Tibial artery (tissue), 4 donors: ENCODE results near the gene TREML1.

Experiments used
- DNase-seq, 2 donors: peaks; one replicate each; pipeline ENCODE4 v3.0.0-alpha.2; 2019
- H3K27ac ChIP-seq, 2 donors: fragments of 200-600 bp; sonication (generic) in 1 of 2; 1 replicate in 1 of 2; 2 replicates in 1 of 2; pipeline ENCODE4 v1.5.1; 2018 to 2019; ENCODE audit warnings: mild to moderate bottlenecking in 1 of 2
- H3K27me3 ChIP-seq, 2 donors: fragments of 200-600 bp; sonication (generic) in 1 of 2; one replicate each; pipeline versions ENCODE4 v1.5.1 to v1.6.0; 2016 to 2019
- H3K36me3 ChIP-seq, 3 donors: fragments of 200-600 bp; sonication (generic) in 2 of 3; one replicate each; pipeline ENCODE4 v1.5.1; 2016 to 2019; ENCODE audit warnings: mild to moderate bottlenecking in 2 of 3
- H3K4me1 ChIP-seq, 4 donors: fragments of 200-600 bp; sonication (generic) in 2 of 4; 1 replicate in 3 of 4; 2 replicates in 1 of 4; pipeline ENCODE4 v1.5.1; 2016 to 2019
- H3K4me3 ChIP-seq, 2 donors: fragments of 200-600 bp; sonication (generic) in 1 of 2; 1 replicate in 1 of 2; 2 replicates in 1 of 2; pipeline ENCODE4 v1.5.1; 2018 to 2019; ENCODE audit warnings: mild to moderate bottlenecking in 2 of 2
- H3K9me3 ChIP-seq, 3 donors: fragments of 200-600 bp; sonication (generic) in 1 of 3; one replicate each; pipeline ENCODE4 v1.5.1; 2016 to 2019
- CTCF ChIP-seq, 2 experiments: fragments of 200-600 bp in 1 of 2; fragments of 450-650 bp in 1 of 2; IDR thresholded peaks; one replicate each; pipeline ENCODE4 v1.5.1; 2017 to 2019; ENCODE audit warnings: antibody characterized with exemption in 2 of 2, mild to moderate bottlenecking in 1 of 2, moderate library complexity in 1 of 2
- intact Hi-C: fragments of 100-400 bp; cut with DNase I; formaldehyde crosslinking; loops from one replicate; pipeline ENCODE4 v1.15.0; 2023; ENCODE audit warnings: low total_unique reads

TREML1 gene

GRCh38 chr6:41182069-41183034 is 28.2 kb upstream of the TREML1 start:
- Histone ChIP-seq H3K9me3 (no peaks in the 10 kb centered on the region), H3K4me3 (no peak overlapping the region), H3K27me3 (peaks cover 0 to 8% of the 10 kb centered on the region in 2 donors), H3K27ac (no peak overlapping the region), H3K36me3 (no peaks in the 10 kb centered on the region), H3K4me1 (no peaks in the 10 kb centered on the region)
- peak; percentile 25 to 26 for TF ChIP-seq CTCF (IDR thresholded peaks at IDR 0.05)
- intact Hi-C loops, result no loop called here
- DNase-seq, result peak in 1 of 2 donors; percentile 25

DNA sequence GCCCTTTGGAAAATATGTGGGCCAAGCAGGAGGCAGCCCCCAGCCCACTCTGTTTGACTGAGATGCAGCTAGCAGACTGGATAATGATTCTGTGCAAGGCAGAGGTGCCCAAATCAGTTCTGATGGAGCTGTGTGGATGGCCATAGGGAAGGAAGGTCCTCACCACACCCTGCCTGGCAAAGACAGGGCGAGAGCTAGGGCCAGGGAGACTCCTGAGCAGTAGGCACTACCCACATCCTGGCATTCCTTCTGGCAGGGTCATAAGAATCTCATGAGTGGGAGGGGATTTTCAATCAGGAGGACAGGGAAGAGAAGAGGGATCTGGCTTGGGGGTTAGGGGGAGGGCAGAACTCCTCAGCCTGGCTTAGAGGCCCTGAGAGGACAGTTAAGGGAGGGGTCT is 27.4 kb upstream of the TREML1 start:
- Histone ChIP-seq H3K9me3 (no peaks in the 10 kb centered on the region), H3K4me1 (no peaks in the 10 kb centered on the region), H3K4me3 (no peak overlapping the region), H3K27ac (no peak overlapping the region), H3K27me3 (peaks cover 0 to 8% of the 10 kb centered on the region in 2 donors), H3K36me3 (no peaks in the 10 kb centered on the region)
- no peak for DNase-seq
- intact Hi-C loops, result no loop called here
- TF ChIP-seq CTCF (IDR thresholded peaks at IDR 0.05), result no peak

GRCh38 chr6:41179163-41179562 is 25.0 kb upstream of the TREML1 start:
- no peak overlapping the region for H3K27ac ChIP-seq
- no peak for DNase-seq
- peaks cover 0 to 8% of the 10 kb centered on the region in 2 donors for H3K27me3 ChIP-seq
- TF ChIP-seq CTCF (IDR thresholded peaks at IDR 0.05), result no peak
- intact Hi-C loops, result no loop called here
- H3K4me3 ChIP-seq, result no peak overlapping the region
- no peaks in the 10 kb centered on the region for H3K9me3 ChIP-seq
- no peaks in the 10 kb centered on the region for H3K36me3 ChIP-seq
- H3K4me1 ChIP-seq, result no peaks in the 10 kb centered on the region

GRCh38 chr6:41177695-41178094 is 23.5 kb upstream of the TREML1 start:
- TF ChIP-seq CTCF (IDR thresholded peaks at IDR 0.05), result no peak
- no peak overlapping the region for H3K4me3 ChIP-seq
- no peak overlapping the region for H3K27ac ChIP-seq
- H3K4me1 ChIP-seq, result no peaks in the 10 kb centered on the region
- intact Hi-C loops, result no loop called here
- no peak for DNase-seq
- H3K27me3 ChIP-seq, result peaks cover 0 to 8% of the 10 kb centered on the region in 2 donors
- no peaks in the 10 kb centered on the region for H3K36me3 ChIP-seq
- H3K9me3 ChIP-seq, result no peaks in the 10 kb centered on the region

DNA sequence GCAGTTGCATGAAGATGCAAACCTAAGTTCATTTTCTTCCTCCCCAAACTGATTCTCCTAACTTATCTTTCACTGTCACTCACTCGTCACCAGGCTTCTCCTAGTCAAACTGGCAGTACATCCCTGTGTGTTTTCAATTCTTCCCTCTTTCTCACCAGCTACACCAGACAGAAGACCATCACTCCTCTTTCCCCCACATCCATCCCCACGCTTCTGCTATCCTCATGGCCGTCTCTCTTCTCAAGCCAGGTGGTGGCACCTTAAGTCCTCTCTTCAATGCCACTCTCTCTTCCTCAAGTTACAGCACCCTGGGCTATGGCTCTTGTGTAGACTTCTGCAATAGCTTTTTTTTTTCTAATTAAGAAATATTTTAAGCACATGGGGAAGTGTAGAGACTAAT is 23.1 kb upstream of the TREML1 start:
- no peak for TF ChIP-seq CTCF (IDR thresholded peaks at IDR 0.05)
- Histone ChIP-seq H3K27me3 (peaks cover 0 to 8% of the 10 kb centered on the region in 2 donors), H3K27ac (no peak overlapping the region), H3K4me3 (no peak overlapping the region), H3K9me3 (no peaks in the 10 kb centered on the region), H3K36me3 (no peaks in the 10 kb centered on the region), H3K4me1 (no peaks in the 10 kb centered on the region)
- DNase-seq, result no peak
- intact Hi-C loops, result no loop called here
